Measurements from ENCODE around the gene COTL1.

The COTL1 gene, protein sequence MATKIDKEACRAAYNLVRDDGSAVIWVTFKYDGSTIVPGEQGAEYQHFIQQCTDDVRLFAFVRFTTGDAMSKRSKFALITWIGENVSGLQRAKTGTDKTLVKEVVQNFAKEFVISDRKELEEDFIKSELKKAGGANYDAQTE

DNA sequence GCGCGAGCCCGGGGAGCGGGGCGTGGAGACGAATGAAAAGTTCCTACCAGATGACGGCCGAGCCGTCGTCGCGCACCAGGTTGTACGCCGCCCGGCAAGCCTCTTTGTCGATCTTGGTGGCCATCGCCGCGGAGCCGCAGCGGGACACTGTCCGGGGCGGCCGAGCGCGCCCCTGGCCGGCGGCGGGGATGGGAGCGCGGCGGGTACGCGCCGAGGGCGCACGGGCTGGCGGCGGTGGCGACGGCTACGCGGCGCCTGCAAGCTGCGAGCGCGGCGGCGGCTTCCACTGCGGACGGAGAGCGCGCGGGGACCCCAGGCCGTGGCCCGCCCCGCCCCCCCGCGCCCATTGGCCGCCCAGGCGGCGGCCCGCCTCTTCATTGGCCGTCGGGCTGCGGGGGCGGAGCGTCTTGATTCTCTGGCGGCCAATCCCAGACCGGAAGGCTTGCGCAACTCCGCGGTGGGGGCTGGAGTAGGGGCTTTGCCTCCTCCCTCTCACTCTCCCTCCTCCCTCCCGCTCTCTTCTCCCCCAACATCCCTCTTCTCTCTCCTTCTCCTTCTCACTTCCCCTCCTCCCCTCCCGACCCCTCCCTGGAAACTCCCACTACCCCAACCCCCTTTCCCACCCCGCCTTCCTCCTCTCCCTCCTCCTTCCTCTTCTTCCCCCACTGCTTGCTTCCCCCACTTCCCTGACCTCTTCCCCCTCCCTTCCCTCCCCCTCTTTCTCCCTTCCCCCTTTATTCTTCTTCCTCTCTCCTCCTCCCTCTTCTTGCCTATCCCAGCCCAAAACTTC, at the start of gene COTL1:
Gene COTL1, minus strand, starts transcription at position 288 of the 790 bp plus-strand sequence. Its CDS starts 164 bp downstream, at position 124.
- DNase-seq (ENCODE audit: low read depth in 2 of 2): peak; percentile 95 to 97

DNA sequence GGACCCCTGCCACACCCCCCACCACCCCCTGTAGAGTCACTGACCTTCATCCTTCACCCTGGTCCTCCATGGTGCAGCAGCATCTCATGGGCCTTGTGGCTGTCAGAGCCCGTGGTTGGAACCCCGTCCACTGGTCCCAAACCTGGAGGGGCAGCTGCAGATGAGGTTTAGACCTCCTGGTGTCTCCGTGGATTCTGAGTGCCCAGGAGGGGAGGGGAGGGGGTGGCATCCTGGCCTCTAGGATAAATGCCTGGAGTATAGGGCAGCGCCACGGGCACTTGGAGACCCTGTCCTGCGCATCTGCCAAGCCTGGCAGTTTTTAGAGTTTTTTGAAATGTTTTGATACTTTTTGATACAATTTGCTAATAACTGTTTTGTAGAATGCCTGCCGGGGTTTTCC, 48.0 kb upstream of the COTL1 start:
- DNase-seq (ENCODE audit: low read depth in 2 of 2): no peak

DNA sequence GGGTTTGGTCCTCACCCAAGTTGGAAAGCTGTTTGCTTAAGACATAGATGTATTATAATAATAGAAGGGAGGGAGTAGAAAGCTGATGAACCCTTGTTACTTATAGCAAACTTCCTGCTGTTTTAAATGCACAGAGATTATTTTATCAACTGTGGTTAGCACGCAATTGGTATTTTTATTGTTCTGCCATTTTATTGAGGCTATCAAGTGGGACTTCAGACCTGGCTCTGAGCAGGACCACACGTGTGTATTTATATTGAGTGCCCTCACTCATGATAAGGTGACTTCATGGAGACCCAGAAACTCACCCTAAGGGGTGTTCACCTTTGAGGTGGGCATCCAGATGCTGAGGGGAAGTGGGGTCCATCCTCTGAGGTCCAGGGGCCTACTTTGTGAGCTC, 47.5 kb upstream of the COTL1 start:
- no peak for DNase-seq (ENCODE audit: low read depth in 2 of 2)

DNA sequence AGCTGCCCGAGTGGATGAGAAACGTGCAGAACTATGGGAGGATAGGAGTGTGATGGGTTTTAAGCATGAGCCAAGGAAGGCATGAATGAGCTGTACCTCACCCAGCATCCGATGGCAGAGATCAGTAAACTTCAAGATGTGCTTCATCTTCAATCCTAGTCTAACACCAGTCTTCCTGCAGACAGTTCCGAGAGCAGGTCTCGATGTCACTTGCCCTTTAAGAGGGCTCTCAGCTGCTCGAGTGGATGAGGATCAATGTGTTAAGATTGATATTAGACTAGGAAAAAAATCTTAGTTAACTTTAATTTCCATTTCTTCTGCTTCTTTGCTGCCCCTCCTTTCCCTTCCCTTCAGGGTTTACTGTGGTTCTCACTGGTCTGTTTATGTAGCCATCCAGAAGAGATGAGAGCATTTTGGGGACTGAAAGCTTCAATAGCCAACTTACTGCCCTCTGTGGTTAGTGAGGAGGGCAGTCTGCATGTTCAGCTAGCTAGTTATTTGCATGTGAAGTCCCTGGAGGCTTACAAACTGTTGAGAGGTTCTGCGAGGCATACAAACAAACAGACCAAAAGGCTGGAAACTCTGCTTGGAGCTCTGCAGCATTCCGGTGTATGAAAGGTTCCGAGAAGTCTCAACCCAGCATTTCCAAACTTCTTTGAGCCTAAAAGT, 45.7 kb upstream of the COTL1 start:
- no peak for DNase-seq (ENCODE audit: low read depth in 2 of 2)

DNA sequence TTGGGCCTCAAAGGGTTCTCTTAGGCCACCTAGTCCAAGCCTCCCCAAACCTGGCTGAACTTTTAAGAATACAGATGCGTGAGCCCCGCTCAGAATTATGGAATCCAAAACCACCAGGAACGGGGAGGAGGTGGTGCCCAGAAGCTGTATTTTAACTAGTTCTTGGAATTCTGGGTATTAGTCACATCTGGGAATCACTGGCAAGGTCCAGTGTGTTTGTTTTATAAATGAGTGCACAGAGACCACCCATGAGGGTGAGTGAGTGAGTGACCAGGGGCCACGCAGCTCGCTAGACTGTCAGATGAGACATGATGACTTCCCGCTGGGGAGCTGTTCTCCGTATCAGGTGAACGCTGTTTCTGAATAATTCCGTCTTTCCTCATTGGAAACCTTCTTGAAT, 44.6 kb upstream of the COTL1 start:
- DNase-seq (ENCODE audit: low read depth in 2 of 2): no peak

DNA sequence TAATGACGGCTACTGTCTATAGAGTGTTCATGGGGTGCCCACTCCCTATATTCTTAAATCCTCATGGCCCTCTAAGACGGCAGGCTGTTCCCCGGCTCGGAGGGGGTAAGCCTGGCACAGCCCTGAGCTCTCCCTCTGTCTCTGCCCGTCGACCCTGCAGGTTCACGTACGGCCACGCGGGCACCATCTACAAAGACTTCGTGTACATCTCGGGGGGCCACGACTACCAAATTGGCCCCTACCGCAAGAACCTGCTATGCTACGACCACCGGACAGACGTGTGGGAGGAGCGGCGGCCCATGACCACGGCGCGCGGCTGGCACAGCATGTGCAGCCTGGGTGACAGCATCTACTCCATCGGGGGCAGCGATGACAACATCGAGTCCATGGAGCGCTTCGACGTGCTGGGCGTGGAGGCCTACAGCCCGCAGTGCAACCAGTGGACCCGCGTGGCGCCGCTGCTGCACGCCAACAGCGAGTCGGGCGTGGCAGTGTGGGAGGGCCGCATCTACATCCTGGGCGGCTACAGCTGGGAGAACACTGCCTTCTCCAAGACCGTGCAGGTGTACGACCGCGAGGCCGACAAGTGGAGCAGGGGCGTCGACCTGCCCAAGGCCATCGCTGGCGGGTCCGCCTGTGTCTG, 43.7 kb upstream of the COTL1 start:
- DNase-seq (ENCODE audit: low read depth in 2 of 2): no peak

DNA sequence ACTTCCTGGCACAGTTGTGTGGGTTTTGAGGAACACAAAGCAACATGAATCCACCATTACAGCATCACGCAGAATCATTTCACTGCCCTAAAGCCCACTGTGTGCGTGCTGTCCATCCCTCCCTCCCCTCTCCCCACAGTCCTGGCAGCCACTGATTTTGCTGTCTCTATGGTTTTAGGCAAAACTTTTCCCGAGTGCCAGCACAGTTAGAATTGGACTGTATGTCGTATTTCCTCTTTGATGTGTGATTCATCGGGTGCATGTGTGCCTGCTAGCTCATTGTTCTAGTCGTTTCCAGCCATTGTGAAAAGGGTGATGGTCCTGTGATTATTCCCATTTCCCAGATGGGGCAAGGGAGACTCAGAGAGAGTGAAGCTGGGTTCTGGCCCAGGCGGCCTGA, 43.1 kb upstream of the COTL1 start:
- no peak for DNase-seq (ENCODE audit: low read depth in 2 of 2)

DNA sequence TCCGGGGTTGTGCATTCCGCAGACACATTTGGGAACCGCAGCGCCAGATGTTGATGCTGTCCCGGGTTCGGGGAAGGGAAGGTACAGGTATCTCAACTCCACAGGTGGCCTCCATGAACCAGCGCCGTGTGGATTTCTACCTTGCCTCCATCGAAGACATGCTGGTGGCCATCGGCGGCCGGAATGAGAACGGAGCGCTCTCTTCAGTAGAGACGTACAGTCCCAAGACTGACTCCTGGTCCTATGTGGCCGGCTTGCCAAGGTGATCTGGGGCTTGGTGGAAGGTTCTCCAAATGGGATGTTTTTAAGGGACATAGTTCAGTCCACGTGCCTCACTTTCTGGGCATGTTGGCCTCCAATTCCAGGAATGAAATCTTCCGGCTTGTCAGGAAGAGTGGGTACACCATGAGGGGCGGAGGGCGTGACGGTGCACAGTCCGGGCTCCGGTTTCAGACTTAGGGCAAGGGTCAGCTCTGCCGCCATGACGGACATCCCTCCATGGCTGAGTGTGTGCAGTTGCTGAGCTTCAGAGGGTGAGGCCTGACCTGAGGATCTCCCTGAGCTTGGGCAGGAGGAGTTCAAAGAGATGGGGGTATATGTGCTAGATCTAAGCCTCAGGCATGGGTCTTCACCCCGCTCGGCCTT, 41.9 kb upstream of the COTL1 start:
- no peak for DNase-seq (ENCODE audit: low read depth in 2 of 2)

DNA sequence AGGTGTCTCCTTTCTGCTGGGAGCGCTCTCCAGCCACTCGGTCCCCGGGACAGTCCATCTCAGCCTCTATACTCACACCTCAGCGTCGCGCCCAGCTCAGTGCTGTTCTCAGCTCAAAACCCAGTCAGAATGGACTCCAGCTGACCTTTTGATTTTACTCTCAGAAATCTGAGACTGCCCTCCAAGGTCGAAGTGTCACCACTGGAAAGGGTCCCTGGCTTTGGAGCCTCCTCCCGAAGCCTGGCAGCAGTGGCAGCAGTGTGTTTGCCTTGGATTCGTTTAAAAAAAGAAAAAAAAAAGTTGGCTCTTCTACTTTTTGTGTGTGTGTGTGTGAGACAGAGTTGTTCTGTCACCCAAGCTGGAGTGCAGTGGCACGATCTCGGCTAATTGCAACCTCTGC, 40.8 kb upstream of the COTL1 start:
- no peak for DNase-seq (ENCODE audit: low read depth in 2 of 2)

DNA sequence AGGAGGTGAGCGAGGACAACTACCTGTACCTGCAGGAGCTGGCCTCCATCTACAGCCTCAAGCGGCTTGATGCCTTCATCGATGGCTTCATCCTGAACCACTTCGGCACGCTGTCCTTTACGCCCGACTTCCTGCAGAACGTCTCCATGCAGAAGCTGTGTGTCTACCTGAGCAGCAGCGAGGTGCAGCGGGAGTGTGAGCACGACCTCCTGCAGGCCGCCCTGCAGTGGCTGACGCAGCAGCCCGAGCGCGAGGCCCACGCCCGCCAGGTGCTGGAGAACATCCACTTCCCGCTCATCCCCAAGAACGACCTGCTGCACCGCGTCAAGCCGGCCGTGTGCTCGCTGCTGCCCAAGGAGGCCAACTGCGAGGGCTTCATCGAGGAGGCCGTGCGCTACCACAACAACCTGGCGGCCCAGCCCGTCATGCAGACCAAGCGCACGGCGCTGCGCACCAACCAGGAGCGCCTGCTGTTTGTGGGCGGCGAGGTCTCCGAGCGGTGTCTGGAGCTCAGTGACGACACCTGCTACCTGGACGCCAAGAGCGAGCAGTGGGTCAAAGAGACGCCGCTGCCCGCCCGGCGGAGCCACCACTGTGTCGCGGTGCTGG, 39.5 kb upstream of the COTL1 start:
- no peak for DNase-seq (ENCODE audit: low read depth in 2 of 2)

DNA sequence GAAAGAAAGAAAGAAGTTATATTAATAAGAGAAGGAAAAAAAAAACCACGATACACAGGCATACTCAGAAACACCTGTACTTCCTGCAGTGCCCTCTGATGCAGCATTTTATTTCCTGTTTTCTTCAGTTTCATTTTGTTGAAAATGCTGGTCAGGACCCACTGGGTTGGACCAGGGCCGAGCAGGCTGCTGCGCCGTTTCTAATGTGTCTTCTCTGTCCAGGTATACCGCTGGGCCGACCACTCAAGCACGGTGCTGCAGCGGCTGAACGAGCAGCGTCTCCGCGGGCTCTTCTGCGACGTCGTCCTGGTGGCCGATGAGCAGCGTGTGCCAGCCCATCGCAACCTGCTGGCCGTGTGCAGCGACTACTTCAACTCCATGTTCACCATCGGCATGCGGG, 38.8 kb upstream of the COTL1 start:
- DNase-seq (ENCODE audit: low read depth in 2 of 2): no peak

DNA sequence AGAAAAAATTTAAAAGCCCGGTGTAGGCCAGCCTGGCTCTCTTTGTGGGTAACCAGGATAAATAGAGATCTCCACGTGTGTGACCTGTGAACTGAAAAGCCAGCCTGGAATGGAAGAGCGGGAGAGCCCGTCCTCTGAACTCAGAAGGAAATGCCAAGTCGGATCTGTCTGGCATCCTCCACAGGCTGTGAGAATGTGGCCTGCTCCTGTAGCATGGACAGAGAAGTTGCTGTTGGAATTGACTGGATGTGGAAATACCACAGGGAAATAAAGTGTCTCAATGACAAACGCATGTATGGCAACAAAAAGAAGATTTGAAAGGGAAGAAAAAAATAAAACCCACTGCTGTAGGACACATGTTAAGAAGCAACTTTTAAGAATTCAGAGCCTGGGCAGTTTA, 37.1 kb upstream of the COTL1 start:
- no peak for DNase-seq (ENCODE audit: low read depth in 2 of 2)

DNA sequence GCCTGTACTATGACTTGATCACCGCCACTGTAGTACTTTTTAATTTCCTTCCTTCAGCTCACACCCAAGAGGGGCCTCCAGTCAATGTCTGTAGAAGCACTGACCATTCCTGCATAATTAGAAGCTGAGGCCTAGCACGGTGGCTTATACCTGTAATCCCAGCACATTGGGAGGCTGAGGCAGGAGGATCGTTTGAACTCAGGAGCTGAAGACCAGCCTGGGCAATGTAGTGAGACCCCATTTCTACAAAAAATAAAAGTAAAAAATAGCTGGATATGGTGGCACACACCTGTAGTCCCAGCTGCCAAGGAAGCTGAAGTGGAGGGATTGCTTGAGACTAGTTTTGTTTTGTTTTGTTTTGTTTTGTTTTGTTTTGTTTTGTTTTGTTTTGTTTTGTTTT, 36.4 kb upstream of the COTL1 start:
- no peak for DNase-seq (ENCODE audit: low read depth in 2 of 2)

DNA sequence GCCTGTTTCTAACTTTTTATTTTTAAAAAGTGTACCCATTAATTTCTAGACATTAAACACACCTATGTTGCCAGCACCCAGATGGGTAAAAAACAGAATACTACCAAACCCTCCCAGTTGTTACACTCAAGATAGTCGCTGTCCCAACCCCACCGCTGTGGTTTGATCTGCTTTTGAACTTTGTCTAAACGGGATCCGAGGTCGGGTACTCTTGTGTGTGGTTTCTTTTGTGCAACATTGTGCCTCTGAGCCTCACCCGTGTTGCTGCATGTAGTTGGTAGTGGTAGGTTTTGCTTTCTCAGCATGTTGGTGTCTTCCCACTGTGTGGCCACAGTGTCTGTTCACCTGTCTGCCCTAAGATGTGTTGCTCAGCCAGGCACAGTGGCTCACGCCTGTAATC, 34.7 kb upstream of the COTL1 start:
- DNase-seq (ENCODE audit: low read depth in 2 of 2): no peak

DNA sequence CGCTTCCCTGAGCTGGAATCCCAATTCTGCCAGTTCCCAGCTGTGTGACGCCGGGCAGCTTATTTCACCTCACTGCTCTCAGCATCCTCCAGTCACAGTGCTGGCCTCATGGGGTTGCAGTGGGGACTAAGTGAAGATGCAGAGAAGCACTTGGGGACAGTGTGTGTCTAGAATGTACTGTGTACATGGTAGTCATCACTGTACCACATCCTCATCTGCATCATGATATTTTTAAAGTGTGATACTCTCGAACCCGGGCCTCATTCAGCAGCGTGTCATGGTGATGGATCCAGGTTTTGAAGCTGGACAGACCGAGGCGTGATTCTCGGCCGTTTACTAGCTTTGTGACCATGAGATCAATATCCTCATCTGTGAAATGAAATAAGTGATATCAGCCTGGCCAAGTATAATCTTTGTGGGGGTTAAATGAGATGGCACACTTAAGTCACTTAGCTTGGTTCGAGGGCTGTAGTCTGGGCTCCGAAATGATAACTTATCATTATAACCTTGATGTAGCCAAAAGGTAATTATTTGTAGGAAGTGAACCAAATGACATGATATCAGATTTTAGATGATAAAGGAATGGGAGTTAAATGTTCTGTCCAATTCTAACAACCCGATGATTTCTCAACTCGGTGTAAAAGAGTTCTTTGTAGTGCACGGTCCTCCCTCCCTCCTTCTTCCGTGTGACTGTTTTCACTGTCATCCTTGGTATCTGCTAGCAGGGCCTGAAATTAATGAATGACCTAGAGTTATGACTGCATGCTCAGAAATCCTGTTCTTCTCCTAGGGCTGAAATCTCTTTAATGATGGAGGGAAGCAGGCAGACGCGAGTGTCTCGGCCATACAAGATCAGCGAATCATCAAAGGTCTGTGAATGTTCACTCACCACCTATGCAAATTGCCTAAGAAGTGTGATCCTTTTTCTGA, 32.4 kb upstream of the COTL1 start:
- DNase-seq (ENCODE audit: low read depth in 2 of 2): no peak

DNA sequence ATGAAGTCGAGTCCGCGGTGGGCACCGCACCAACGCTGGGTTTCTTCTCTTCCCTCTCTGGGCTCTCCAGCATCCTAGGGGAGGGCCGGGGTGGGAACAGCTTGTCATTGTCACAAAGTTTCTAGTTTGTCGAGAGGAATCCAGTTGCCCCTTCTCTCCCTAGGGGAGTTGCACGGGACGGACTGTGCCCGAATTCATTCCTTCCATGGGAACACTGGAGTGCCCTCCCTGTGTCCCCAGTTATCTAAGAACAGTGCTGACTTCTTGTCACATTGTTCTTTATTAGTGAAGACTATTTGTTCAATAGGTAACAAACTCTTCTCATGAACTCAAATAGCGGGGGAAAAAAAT, 31.6 kb upstream of the COTL1 start:
- no peak for DNase-seq (ENCODE audit: low read depth in 2 of 2)

DNA sequence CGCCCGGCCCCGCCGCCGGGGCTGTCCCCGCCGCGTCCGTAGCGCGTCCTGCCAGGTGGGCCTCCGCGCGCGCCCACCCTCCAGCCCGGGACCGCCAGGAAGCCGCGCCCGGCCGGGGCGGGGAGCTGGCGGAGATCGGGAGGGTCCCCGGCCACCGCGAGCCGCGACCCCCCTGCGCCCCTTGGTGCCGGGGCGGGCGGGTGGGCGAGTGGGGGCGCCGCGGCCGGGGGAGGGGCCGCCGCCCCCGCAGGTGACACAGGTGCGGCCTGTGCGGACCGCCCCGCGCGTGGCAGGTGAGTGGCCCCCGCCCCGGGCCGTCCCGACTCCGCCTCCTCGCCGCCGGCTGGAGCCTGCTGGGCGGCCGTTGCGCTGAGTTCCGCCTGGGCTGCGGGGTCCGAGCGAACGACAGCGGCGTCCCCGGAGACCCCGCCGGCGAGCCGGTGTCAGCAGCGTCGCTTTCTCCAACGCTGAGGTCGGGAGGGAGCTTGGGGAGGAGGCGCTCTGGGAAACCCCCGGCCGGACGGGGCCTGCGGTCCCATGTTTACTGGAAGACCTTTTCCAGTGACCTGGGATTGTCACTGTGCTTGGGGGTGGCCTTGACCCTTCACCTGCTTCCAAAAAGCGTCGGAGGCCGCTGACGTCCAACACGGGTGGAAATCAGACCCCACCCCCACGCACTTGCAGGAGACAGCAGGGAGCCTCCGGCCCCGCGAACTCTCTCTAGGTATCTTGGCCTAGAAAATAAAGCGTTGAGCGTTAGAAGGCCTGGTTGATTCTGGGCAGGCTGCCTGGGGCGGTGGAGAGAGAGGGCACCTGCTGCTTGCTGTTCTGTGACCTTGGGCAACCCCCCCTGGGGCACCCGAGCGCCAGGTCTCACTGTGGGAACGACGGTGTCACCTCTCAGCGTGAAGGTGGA, 31.0 kb upstream of the COTL1 start:
- peak in 1 of 2 donors; percentile 19 for DNase-seq (ENCODE audit: low read depth in 2 of 2)

DNA sequence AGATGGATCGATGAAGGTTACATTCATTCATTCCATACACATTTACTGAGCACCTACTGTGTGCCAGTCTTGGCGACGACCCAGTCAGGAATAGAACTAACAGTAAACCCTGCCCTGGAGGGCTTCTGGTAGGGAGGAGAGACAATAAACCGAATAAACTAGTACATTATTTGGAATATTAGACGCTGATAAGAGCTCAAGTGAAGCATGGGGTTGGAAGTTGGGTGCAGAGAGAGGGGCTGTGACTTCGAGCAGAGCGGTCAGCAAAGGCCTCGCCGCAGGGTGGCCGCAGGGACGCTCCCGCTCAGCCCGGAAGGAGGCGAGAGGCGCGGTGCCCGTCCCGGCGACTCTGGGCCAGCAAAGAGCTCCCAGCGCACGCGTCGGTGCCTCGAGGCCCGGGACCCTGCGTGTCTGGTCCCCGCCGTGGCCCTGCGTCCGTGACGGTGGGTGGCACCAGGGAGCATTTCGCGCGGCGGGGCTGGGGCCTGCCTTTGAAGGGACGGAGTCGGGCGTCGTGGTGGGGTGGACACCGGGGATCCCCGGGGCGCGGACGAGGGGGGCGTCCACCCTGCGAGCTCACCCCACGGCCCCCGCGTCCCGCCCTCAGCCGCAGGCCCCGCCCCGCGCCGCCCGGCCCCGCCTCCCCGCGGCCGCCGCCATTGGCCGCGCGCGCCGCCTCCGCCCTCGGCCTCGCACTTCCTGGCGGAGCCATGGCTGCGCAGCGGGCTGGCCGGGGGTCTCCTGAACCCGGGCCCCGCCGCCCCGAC, 30.1 kb upstream of the COTL1 start, which contains the start of gene KLHL36:
Gene KLHL36, plus strand, starts transcription at position 684 of the 767 bp plus-strand sequence. CDS start 2,357 bp downstream, outside the sequence.
- peak; percentile 50 to 52 for DNase-seq (ENCODE audit: low read depth in 2 of 2)

DNA sequence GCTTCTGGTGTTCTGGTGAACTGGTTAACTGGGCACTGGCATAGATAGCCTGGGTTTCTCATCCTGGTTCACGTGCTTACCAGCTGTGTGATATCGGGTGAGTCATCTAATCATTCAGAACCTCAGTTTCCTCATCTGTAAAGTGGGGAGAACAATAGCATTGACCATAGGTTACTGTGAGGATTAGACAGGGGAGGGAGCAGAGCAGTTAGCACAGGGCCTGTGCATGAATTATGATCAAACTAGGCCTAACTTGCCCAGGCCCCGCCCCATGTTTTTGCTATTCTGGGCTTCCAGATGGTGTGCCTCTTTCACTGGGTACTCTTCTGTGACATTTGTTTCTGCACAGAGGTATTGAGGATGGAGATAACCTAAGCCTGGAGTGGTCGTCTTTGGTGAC, 25.8 kb upstream of the COTL1 start:
- no peak for DNase-seq (ENCODE audit: low read depth in 2 of 2)
